Measurements from ENCODE around the gene TMEM240. TPM values are rescaled to one million over a fixed set of nuclear protein-coding genes. Genes with fewer than 3 reads are reported as not detected.

The TMEM240 gene
- total and polyA plus RNA-seq, 9 of the 15 experiments (the other 6 are each of a cell fraction or from before 2014, with no cell fraction given): 0.24 to 2.0 (median 0.69) TPM; not detected in 5

- TF ChIP-seq FIP1L1 (IDR thresholded peaks at IDR 0.05; ENCODE audit: low read depth, low read length, poor library complexity, severe bottlenecking) (peak; percentile 85), DACH1 (IDR thresholded peaks at IDR 0.05; ENCODE audit: partially characterized antibody) (peak; percentile 69), E2F1 (CRISPR knock-in tag; IDR thresholded peaks at IDR 0.05) (peak; percentile 90), ZSCAN32 (CRISPR knock-in tag; IDR thresholded peaks at IDR 0.05) (no peak), ZNF408 (CRISPR knock-in tag; IDR thresholded peaks at IDR 0.05; ENCODE audit: low read depth) (no peak), BCOR (IDR thresholded peaks at IDR 0.05) (peak; percentile 85), CHCHD3 (CRISPR knock-in tag; IDR thresholded peaks at IDR 0.05) (no peak; the same call in 1 of the 2 replicates), ZC3H8 (IDR thresholded peaks at IDR 0.05) (no peak), ATF2 (CRISPR knock-in tag; IDR thresholded peaks at IDR 0.05) (no peak), ZFP36 (IDR thresholded peaks at IDR 0.05; ENCODE audit: low read depth, low read length, partially characterized antibody) (peak; percentile 20), PTTG1 (tag; IDR thresholded peaks at IDR 0.05; ENCODE audit: low read depth) (no peak), RBM14 (IDR thresholded peaks at IDR 0.05; ENCODE audit: borderline replicate concordance, insufficient read depth, low read depth, low read length) (0 out of 2 replicates have a peak, but pooled peaks have one; percentile 82), FUS (optimal IDR thresholded peaks at IDR 0.05; ENCODE audit: low read depth, low read length) (peak; percentile 90), SMARCA5 (IDR thresholded peaks at IDR 0.05) (no peak), THRB (CRISPR knock-in tag; conservative IDR thresholded peaks at IDR 0.05) (no peak), HIVEP1 (CRISPR knock-in tag; IDR thresholded peaks at IDR 0.05) (no peak), NFE2L1 (tag; IDR thresholded peaks at IDR 0.05; ENCODE audit: borderline replicate concordance, low read depth) (no peak), KDM1A (IDR thresholded peaks at IDR 0.05) (no peak), POLR2G (IDR thresholded peaks at IDR 0.05; ENCODE audit: low read depth, low read length) (peak; percentile 96), ZNF766 (CRISPR knock-in tag; conservative IDR thresholded peaks at IDR 0.05) (peak; percentile 76; the same call in 1 of the 2 replicates), PKNOX1 (IDR thresholded peaks at IDR 0.05) (no peak), KLF10 (CRISPR knock-in tag; IDR thresholded peaks at IDR 0.05) (no peak)
Observed at GRCh38 chr1:1511533-1512285, 28.7 kb downstream of the TMEM240 start, which contains the start of gene ATAD3A (continued).
